ENCODE results near the gene KIRREL3.

The KIRREL3 gene

GRCh38 chr11:126949066-126949891 is 51.3 kb downstream of the KIRREL3 start:
- no peak for DNase-seq

- no peak for DNase-seq
Observed at GRCh38 chr11:126948563-126948962, 52.0 kb downstream of the KIRREL3 start.

GRCh38 chr11:126945319-126945718 is 55.3 kb downstream of the KIRREL3 start:
- no peak for DNase-seq

GRCh38 chr11:126943316-126943715 is 57.3 kb downstream of the KIRREL3 start:
- no peak for DNase-seq

- no peak for DNase-seq
Observed at GRCh38 chr11:126942146-126942545, 58.4 kb downstream of the KIRREL3 start.

- no peak for DNase-seq
Observed at GRCh38 chr11:126939552-126939951, 61.0 kb downstream of the KIRREL3 start.

- no peak for DNase-seq
Observed at GRCh38 chr11:126938718-126939117, 61.9 kb downstream of the KIRREL3 start.

GRCh38 chr11:126930091-126930841 is 70.3 kb downstream of the KIRREL3 start:
- DNase-seq: no peak

- DNase-seq: no peak
Observed at GRCh38 chr11:126929179-126930061, 71.2 kb downstream of the KIRREL3 start.

GRCh38 chr11:126927623-126928022 is 72.9 kb downstream of the KIRREL3 start:
- DNase-seq: no peak

- DNase-seq: no peak
Observed at GRCh38 chr11:126926376-126926791, 74.2 kb downstream of the KIRREL3 start.

- DNase-seq: no peak
Observed at GRCh38 chr11:126925321-126926093, 75.1 kb downstream of the KIRREL3 start.

GRCh38 chr11:126924376-126925040 is 76.1 kb downstream of the KIRREL3 start:
- DNase-seq: no peak

- no peak for DNase-seq
Observed at GRCh38 chr11:126920833-126921232, 79.7 kb downstream of the KIRREL3 start.

- DNase-seq: no peak
Observed at GRCh38 chr11:126919147-126919823, 81.3 kb downstream of the KIRREL3 start.

- DNase-seq: no peak
Observed at GRCh38 chr11:126918556-126918955, 82.0 kb downstream of the KIRREL3 start.

- DNase-seq: no peak
Observed at GRCh38 chr11:126917531-126918204, 82.9 kb downstream of the KIRREL3 start.

GRCh38 chr11:126915430-126915829 is 85.1 kb downstream of the KIRREL3 start:
- DNase-seq: no peak

GRCh38 chr11:126914941-126915340 is 85.6 kb downstream of the KIRREL3 start:
- DNase-seq: no peak

- no peak for DNase-seq
Observed at GRCh38 chr11:126914166-126914565, 86.4 kb downstream of the KIRREL3 start.

GRCh38 chr11:126904520-126904919 is 96.0 kb downstream of the KIRREL3 start:
- no peak for DNase-seq
